Kidney (tissue), 14 donors: Measurements from ENCODE around the gene SLC2A10. TPM values are rescaled to one million over a fixed set of nuclear protein-coding genes. Genes with fewer than 3 reads are reported as not detected.
A peak's percentile ranks its signal among the peaks of the same experiment; 100 is the strongest.

Source experiments
- DNase-seq, 5 donors: peaks; one replicate each; pipeline ENCODE4 v3.0.0-alpha.2; 2013 to 2020
- FAIRE-seq: peaks from 2 replicates; lab custom pipeline; 2012; peaks lifted over from hg19 to GRCh38; lab: Jason Lieb, UNC
- H3K27ac ChIP-seq, 2 donors: one replicate each; pipeline ENCODE4 v1.7.0; 2013; ENCODE audit warnings: low read depth in 2 of 2, low read length in 2 of 2, inconsistent platforms in 1 of 2
- H3K27me3 ChIP-seq: one replicate; pipeline ENCODE4 v1.7.1; 2013; ENCODE audit warnings: low read length, inconsistent platforms; ENCODE audit not compliant: control insufficient read depth, insufficient read depth
- H3K36me3 ChIP-seq, 3 donors: one replicate each; pipeline versions ENCODE4 v1.7.0 to v1.7.1; 2013; ENCODE audit warnings: low read length in 3 of 3, control low read depth in 1 of 3, inconsistent platforms in 1 of 3; ENCODE audit not compliant: insufficient read depth in 3 of 3, control insufficient read depth in 2 of 3
- H3K4me1 ChIP-seq, 3 donors: one replicate each; pipeline versions ENCODE4 v1.7.0 to v1.7.1; 2013; ENCODE audit warnings: low read length in 3 of 3, inconsistent platforms in 1 of 3, low read depth in 1 of 3; ENCODE audit not compliant: control insufficient read depth in 2 of 3, insufficient read depth in 2 of 3
- H3K4me3 ChIP-seq, 3 donors: one replicate each; pipeline versions ENCODE4 v1.7.0 to v1.8.1; 2013; ENCODE audit warnings: low read length in 3 of 3, control low read depth in 1 of 3, inconsistent platforms in 1 of 3
- H3K9ac ChIP-seq, 3 donors: one replicate each; pipeline versions ENCODE4 v1.7.0 to v1.7.1; 2013; ENCODE audit warnings: low read length in 3 of 3, control low read depth in 1 of 3, inconsistent platforms in 1 of 3
- H3K9me3 ChIP-seq, 3 donors: one replicate each; pipeline versions ENCODE4 v1.7.0 to v1.7.1; 2013; ENCODE audit warnings: low read length in 3 of 3, control low read depth in 1 of 3, inconsistent platforms in 1 of 3; ENCODE audit not compliant: control insufficient read depth in 2 of 3, insufficient read depth in 1 of 3
- intact Hi-C: fragments of 100-400 bp; cut with DNase I; formaldehyde crosslinking; loops from one replicate; pipeline ENCODE4 v1.11.1; 2022
- polyA plus RNA-seq: library from polyadenylated mRNA; stranded (reverse); fragments of 350-450 nt; fragmentation: Illumina TruSeq; extraction: RNeasy Lipid Tissue Mini Kit (QIAGEN cat#74804); gene quantifications from one replicate; pipeline ENCODE4 v1.2.3, GENCODE V29; 2014; ENCODE audit warnings: low read depth, low replicate concordance; ENCODE audit not compliant: insufficient read depth
- total RNA-seq: library from RNA; stranded (reverse); fragmentation: NEBNext Ultra II Directional; extraction: Animal tissue kit (Norgen Biotek cat#: 25700); gene quantifications from one replicate; pipeline ENCODE4 v1.2.1, GENCODE V29; 2021
- TF ChIP-seq, protein P1 (sequence below): IDR thresholded peaks from 3 replicates; pipeline ENCODE4 v1.5.1; 2012; ENCODE audit warnings: mild to moderate bottlenecking, moderate library complexity, borderline replicate concordance; ENCODE audit not compliant: insufficient read depth; ENCODE audit errors: extremely low read depth
- donor health status: control.
- donor health status: control.
- donor health status: control.
- donor health status: control.
- donor health status: control.
- donor health status: DM: yes; HTN: yes; CAD: no.
- donor health status: Normal renal cell carcinoma (clear cell type).

The SLC2A10 gene
- total and polyA plus RNA-seq, 2 donors from 2014 or later = 3.7 to 7.1 TPM

DNA sequence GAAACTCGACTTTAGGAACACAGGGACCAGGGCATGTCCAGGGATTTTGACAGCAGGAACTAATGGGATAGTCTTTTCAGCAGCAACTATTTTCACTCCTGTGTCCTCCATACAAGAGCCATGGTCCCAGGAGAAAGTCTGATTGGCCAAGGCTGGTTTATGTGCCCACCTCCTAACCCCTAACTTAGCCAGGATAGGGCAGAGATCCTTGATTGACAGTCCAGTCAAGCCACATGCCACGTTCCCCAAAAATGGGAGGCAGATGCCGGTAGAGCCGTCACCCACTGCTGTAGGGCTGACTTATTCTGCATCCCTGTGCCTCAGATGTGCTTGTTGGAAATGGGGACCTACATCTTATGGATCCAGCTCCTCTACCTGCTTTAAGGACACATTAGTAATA lies 22.3 kb downstream of the SLC2A10 start:
- Histone ChIP-seq H3K9me3 (no peaks in the 10 kb centered on the region), H3K4me1 (no peaks in the 10 kb centered on the region), H3K4me3 (no peak overlapping the region), H3K27ac (no peak overlapping the region), H3K27me3 (no peaks in the 10 kb centered on the region), H3K36me3 (no peaks in the 10 kb centered on the region), H3K9ac (no peak overlapping the region)
- no peak for DNase-seq
- intact Hi-C loops = no loop called here
- no peak for FAIRE-seq
- TF ChIP-seq, protein P1, sequence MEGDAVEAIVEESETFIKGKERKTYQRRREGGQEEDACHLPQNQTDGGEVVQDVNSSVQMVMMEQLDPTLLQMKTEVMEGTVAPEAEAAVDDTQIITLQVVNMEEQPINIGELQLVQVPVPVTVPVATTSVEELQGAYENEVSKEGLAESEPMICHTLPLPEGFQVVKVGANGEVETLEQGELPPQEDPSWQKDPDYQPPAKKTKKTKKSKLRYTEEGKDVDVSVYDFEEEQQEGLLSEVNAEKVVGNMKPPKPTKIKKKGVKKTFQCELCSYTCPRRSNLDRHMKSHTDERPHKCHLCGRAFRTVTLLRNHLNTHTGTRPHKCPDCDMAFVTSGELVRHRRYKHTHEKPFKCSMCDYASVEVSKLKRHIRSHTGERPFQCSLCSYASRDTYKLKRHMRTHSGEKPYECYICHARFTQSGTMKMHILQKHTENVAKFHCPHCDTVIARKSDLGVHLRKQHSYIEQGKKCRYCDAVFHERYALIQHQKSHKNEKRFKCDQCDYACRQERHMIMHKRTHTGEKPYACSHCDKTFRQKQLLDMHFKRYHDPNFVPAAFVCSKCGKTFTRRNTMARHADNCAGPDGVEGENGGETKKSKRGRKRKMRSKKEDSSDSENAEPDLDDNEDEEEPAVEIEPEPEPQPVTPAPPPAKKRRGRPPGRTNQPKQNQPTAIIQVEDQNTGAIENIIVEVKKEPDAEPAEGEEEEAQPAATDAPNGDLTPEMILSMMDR = no peak

DNA sequence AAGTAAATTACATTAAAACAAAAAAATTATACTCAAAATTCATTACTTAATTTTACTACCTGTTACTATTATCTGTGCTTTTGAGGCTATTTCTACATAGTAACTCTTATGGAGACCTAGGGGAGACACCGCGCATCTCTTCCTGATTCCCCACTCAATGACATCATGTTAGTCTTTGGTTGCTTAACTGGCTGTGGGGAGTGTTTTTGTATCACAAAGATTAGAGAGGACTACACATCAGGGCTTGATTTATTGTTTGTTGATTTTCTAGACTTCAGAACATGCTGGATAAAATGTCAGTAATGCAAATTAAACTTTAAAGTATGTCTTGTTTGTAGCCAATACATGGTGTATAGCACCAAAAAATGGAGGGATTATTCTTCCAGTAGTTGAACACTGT lies 26.0 kb downstream of the SLC2A10 start:
- Histone ChIP-seq H3K27ac (no peak overlapping the region), H3K4me1 (peaks cover 0 to 3% (median 0%) of the 10 kb centered on the region in 3 donors), H3K9ac (no peak overlapping the region), H3K27me3 (no peaks in the 10 kb centered on the region), H3K9me3 (no peaks in the 10 kb centered on the region), H3K4me3 (no peak overlapping the region), H3K36me3 (no peaks in the 10 kb centered on the region)
- TF ChIP-seq, protein P1 = no peak
- DNase-seq (no peak), FAIRE-seq (no peak)
- intact Hi-C loops = no loop called here

DNA sequence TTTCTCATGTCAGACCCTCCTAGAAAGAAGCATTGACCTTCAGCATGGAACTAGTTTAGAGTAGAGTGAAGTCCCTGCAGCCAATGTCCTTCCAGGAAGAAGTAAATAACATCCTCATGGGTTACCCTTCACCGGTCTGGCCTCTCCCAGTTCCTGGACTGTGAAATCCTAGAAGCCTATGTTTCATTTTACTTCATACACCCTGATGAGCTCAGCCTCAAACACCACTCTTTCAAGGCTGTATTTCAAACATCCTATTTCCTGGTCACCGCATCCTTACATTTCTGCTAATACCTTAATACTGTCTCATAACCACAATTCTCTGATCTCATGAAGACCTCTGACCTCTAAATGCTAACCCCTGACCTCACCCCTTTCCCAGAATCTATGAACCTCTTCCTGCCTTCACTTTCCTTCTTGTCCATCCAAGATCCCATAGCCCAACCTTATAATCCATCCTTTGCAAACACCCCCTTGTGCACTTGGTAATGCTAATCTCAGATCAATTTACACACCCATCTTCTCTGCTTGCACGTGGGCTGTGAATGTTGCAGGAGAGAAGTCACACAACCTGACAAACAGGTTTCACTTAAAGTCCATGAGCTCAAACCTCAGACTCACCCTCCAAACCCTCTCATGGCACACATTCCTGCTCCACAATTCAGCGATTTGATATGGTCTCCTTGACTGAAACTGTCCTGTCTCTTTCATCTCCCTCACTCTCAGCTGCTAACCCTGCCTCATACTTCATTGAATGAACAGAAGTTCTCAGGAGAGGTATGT lies 30.2 kb downstream of the SLC2A10 start:
- H3K27ac ChIP-seq = no peak overlapping the region
- no peaks in the 10 kb centered on the region for H3K36me3 ChIP-seq
- no peaks in the 10 kb centered on the region for H3K27me3 ChIP-seq
- TF ChIP-seq, protein P1 = no peak
- no peak overlapping the region for H3K9ac ChIP-seq
- no peak for FAIRE-seq
- peak in 3 of 5 donors; percentile 29 to 65 (median 63) for DNase-seq
- no peaks in the 10 kb centered on the region for H3K9me3 ChIP-seq
- no peak overlapping the region for H3K4me3 ChIP-seq
- intact Hi-C loops = no loop called here
- H3K4me1 ChIP-seq = peaks cover 0 to 3% (median 0%) of the 10 kb centered on the region in 3 donors

DNA sequence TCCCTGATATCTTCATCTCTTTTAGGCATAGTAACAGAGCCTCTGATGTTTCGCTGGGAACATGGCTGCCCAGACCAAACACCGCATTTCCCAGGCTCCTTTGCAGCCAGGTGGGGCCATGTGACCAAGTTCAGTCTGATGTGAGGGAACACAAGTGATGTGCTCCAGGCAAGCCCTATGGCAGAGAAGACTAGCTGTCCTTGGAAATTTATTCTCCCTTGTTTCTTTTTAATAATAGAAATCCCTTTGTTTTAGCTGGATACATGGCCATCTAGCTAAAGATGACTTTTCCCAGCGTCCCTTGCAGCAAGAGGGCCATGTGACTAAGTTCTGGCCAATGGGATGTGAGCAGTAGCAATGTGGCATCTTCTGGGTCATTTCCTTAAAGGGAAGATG lies 30.8 kb downstream of the SLC2A10 start:
- Histone ChIP-seq H3K4me1 (peaks cover 0 to 3% (median 0%) of the 10 kb centered on the region in 3 donors), H3K9me3 (no peaks in the 10 kb centered on the region), H3K9ac (no peak overlapping the region), H3K27me3 (no peaks in the 10 kb centered on the region), H3K36me3 (no peaks in the 10 kb centered on the region), H3K4me3 (no peak overlapping the region), H3K27ac (no peak overlapping the region)
- intact Hi-C loops = no loop called here
- DNase-seq (no peak), FAIRE-seq (no peak)
- TF ChIP-seq, protein P1 = no peak
